Left kidney (tissue), 1 donor: ENCODE measurements around the gene FAM209B. TPM values are rescaled to one million over a fixed set of nuclear protein-coding genes. Genes with fewer than 3 reads are reported as not detected.

Experiments used
- polyA plus RNA-seq: library from polyadenylated mRNA; unstranded; fragments of 120-200 nt; gene quantifications from one replicate; pipeline ENCODE4 v1.2.1, GENCODE V29; 2013; ENCODE audit not compliant: insufficient read length

The FAM209B gene
- polyA plus RNA-seq, 1 donor: 0.55 TPM

Other genes with a start within 250 kb of the FAM209B start
- gene FAM210B, start 174.3 kb upstream of the FAM209B start, polyA plus RNA-seq: 40.7 TPM
- gene AURKA, start 141.0 kb upstream of the FAM209B start, polyA plus RNA-seq: 22.2 TPM
- 45.4 TPM for gene CSTF1, start 140.6 kb upstream of the FAM209B start, polyA plus RNA-seq
- 3.6 TPM for gene CASS4, start 121.0 kb upstream of the FAM209B start, polyA plus RNA-seq
- 128 TPM for gene RTF2, start 64.6 kb upstream of the FAM209B start, polyA plus RNA-seq
- 0.65 TPM for gene FAM209A, start 8.5 kb upstream of the FAM209B start, polyA plus RNA-seq
- gene TFAP2C, start 96.1 kb downstream of the FAM209B start, polyA plus RNA-seq: 1.1 TPM